GM23338 (cell line): ENCODE results near the gene PPFIBP1. TPM values are rescaled to one million over a fixed set of nuclear protein-coding genes. Genes with fewer than 3 reads are reported as not detected.

Experiments
- ATAC-seq: fragments of 200-7000 bp; cut with Tn5 transposase; 3 replicates; pipeline ENCODE4 v1.9.1; 2020
- DNase-seq: peaks from one replicate; pipeline ENCODE4 v3.0.0-alpha.2; 2015; ENCODE audit warnings: low spot score
- H2AFZ ChIP-seq: fragments of 200-600 bp; sonication (generic); 2 replicates; pipeline ENCODE4 v1.8.0; 2016; ENCODE audit warnings: antibody characterized with exemption, mild to moderate bottlenecking, moderate library complexity
- H3F3A ChIP-seq: fragments of 200-600 bp; sonication (generic); replicated peaks from 2 replicates; pipeline ENCODE4 v1.8.0; 2017; ENCODE audit warnings: antibody characterized with exemption, mixed run types, low read depth
- H3K27ac ChIP-seq: fragments of 200-600 bp; sonication (generic); 2 replicates; pipeline ENCODE4 v1.6.1; 2016; ENCODE audit warnings: low read depth
- H3K27me3 ChIP-seq: fragments of 200-600 bp; sonication (generic); 2 replicates; pipeline ENCODE4 v1.8.0; 2016; ENCODE audit warnings: mild to moderate bottlenecking, mixed run types, moderate library complexity; ENCODE audit not compliant: insufficient read depth
- H3K36me3 ChIP-seq: fragments of 200-600 bp; sonication (generic); 2 replicates; pipeline ENCODE4 v1.8.0; 2016; ENCODE audit warnings: mild to moderate bottlenecking; ENCODE audit not compliant: insufficient read depth
- H3K4me1 ChIP-seq: fragments of 200-600 bp; sonication (generic); 2 replicates; pipeline ENCODE4 v1.8.0; 2016; ENCODE audit warnings: mild to moderate bottlenecking, moderate library complexity; ENCODE audit not compliant: insufficient read depth
- H3K4me2 ChIP-seq: fragments of 200-600 bp; sonication (generic); 2 replicates; pipeline ENCODE4 v1.7.1; 2017; ENCODE audit warnings: mixed run types
- H3K4me3 ChIP-seq: fragments of 200-600 bp; sonication (generic); 2 replicates; pipeline ENCODE4 v1.6.1; 2016; ENCODE audit warnings: mixed run types
- H3K79me2 ChIP-seq: fragments of 200-600 bp; sonication (generic); replicated peaks from 2 replicates; pipeline ENCODE4 v1.8.0; 2017; ENCODE audit warnings: mild to moderate bottlenecking; ENCODE audit not compliant: insufficient read depth
- H3K9me2 ChIP-seq: fragments of 200-600 bp; sonication (generic); 2 replicates; pipeline ENCODE4 v1.8.0; 2017; ENCODE audit not compliant: insufficient read depth
- H4K20me1 ChIP-seq: fragments of 200-600 bp; sonication (generic); replicated peaks from 2 replicates; pipeline ENCODE4 v1.8.0; 2017; ENCODE audit warnings: mild to moderate bottlenecking; ENCODE audit not compliant: insufficient read depth
- H3K27ac Mint-ChIP-seq: 2 replicates; pipeline ENCODE4 v1.8.0; 2020; ENCODE audit warnings: inconsistent platforms, mild to moderate bottlenecking, moderate library complexity, mixed read lengths
- H3K27me3 Mint-ChIP-seq: 3 replicates; pipeline ENCODE4 v1.8.0; 2022; ENCODE audit warnings: low read depth, mild to moderate bottlenecking, moderate library complexity, mixed read lengths, inconsistent platforms; ENCODE audit not compliant: insufficient read depth, poor library complexity
- H3K36me3 Mint-ChIP-seq: 3 replicates; pipeline ENCODE4 v1.8.0; 2021; ENCODE audit warnings: low read depth, mild to moderate bottlenecking, inconsistent platforms, moderate library complexity, mixed read lengths
- H3K4me1 Mint-ChIP-seq: 3 replicates; pipeline ENCODE4 v1.8.0; 2020; ENCODE audit warnings: mild to moderate bottlenecking, inconsistent platforms, mixed read lengths
- H3K4me3 Mint-ChIP-seq: 3 replicates; pipeline ENCODE4 v1.8.0; 2021; ENCODE audit warnings: moderate library complexity, mild to moderate bottlenecking, inconsistent platforms, mixed read lengths
- H3K9me3 Mint-ChIP-seq: 3 replicates; pipeline ENCODE4 v1.8.0; 2020; ENCODE audit warnings: moderate library complexity, mild to moderate bottlenecking, inconsistent platforms, mixed read lengths
- CREB1 ChIP-seq: fragments of 250-450 bp; sonication (Bioruptor Pico); IDR thresholded peaks from 2 replicates; pipeline ENCODE4 v1.5.0; 2020; ENCODE audit warnings: low read depth, mild to moderate bottlenecking, moderate library complexity
- ETS1 ChIP-seq: IDR thresholded peaks from 2 replicates; pipeline ENCODE4 v1.6.1; 2016; ENCODE audit warnings: antibody characterized with exemption
- EZH2 ChIP-seq: fragments of 200-600 bp; sonication (generic); IDR thresholded peaks from one replicate; pipeline ENCODE4 v1.8.0; 2017; ENCODE audit warnings: antibody characterized with exemption, mild to moderate bottlenecking, low read depth; ENCODE audit not compliant: unreplicated experiment
- EZH2phosphoT487 ChIP-seq: fragments of 200-600 bp; sonication (generic); IDR thresholded peaks from one replicate; pipeline ENCODE4 v1.8.1; 2018; ENCODE audit warnings: antibody characterized with exemption; ENCODE audit not compliant: unreplicated experiment
- JUNB ChIP-seq: IDR thresholded peaks from one replicate; pipeline ENCODE4 v1.6.1; 2016; ENCODE audit warnings: antibody characterized with exemption; ENCODE audit not compliant: unreplicated experiment
- NANOG ChIP-seq: IDR thresholded peaks from 2 replicates; pipeline ENCODE4 v1.6.1; 2016; ENCODE audit warnings: antibody characterized with exemption, borderline replicate concordance
- POLR2AphosphoS5 ChIP-seq: IDR thresholded peaks from 2 replicates; pipeline ENCODE4 v1.6.1; 2016; ENCODE audit warnings: antibody characterized with exemption, low read depth
- REST ChIP-seq: IDR thresholded peaks from one replicate; pipeline ENCODE4 v1.6.1; 2018; ENCODE audit warnings: antibody characterized with exemption; ENCODE audit not compliant: unreplicated experiment
- STAT1 ChIP-seq: IDR thresholded peaks from one replicate; pipeline ENCODE4 v1.6.1; 2016; ENCODE audit warnings: antibody characterized with exemption; ENCODE audit not compliant: unreplicated experiment
- ZNF114 ChIP-seq: fragments of 250-450 bp; sonication (Bioruptor Pico); IDR thresholded peaks from 2 replicates; pipeline ENCODE4 v1.5.0; 2020; ENCODE audit warnings: mild to moderate bottlenecking, moderate library complexity
- ZNF331 ChIP-seq: fragments of 250-450 bp; sonication (Bioruptor Pico); IDR thresholded peaks from 2 replicates; pipeline ENCODE4 v1.5.0; 2020; ENCODE audit warnings: low read depth, mild to moderate bottlenecking, moderate library complexity
- ZNF462 ChIP-seq: fragments of 250-450 bp; sonication (Bioruptor Pico); IDR thresholded peaks from 2 replicates; pipeline ENCODE4 v1.5.0; 2020; ENCODE audit warnings: mild to moderate bottlenecking, moderate library complexity
- polyA plus RNA-seq: library from polyadenylated mRNA; unstranded; fragments of >200 nt; fragmentation: Nextera tagmentation; extraction: Ambion mirVana; gene quantifications from 2 replicates; pipeline ENCODE4 v1.2.1, GENCODE V29; 2016
- total RNA-seq: library from RNA; depleted of rRNA; stranded (reverse); fragments of >200 nt; shearing (Covaris generic); gene quantifications from 2 replicates; pipeline ENCODE4 v1.2.3, GENCODE V29; 2014
- TF ChIP-seq, protein P1 (sequence below), 2 experiments: fragments of 200-600 bp in 1 of 2; sonication (generic) in 1 of 2; conservative IDR thresholded peaks; 2 replicates each; pipeline versions ENCODE4 v1.5.1 to v1.6.1; 2016 to 2017; ENCODE audit warnings: antibody characterized with exemption in 2 of 2, low read depth in 2 of 2, mild to moderate bottlenecking in 2 of 2, moderate library complexity in 1 of 2

PPFIBP1 gene
- total and polyA plus RNA-seq, 2 experiments from 2014 or later = 33.2 to 41.9 TPM

- Histone ChIP-seq H3K4me1 (no peaks in the 10 kb centered on the region), H3K4me3 (no peak overlapping the region), H3K27me3 (no peaks in the 10 kb centered on the region), H3K27ac (no peak overlapping the region), H3K36me3 (peaks cover 4% of the 10 kb centered on the region; the same call in 1 of the 2 replicates), H4K20me1 (no peaks in the 10 kb centered on the region), H3K4me2 (no peak overlapping the region), H3K79me2 (no peaks in the 10 kb centered on the region), H3F3A (no peaks in the 10 kb centered on the region), H2AFZ (no peak overlapping the region), H3K9me2 (no peaks in the 10 kb centered on the region)
- no peak overlapping the region for H3K27ac Mint-ChIP-seq
- H3K4me3 Mint-ChIP-seq = no peak overlapping the region
- H3K27me3 Mint-ChIP-seq = no peaks in the 10 kb centered on the region
- H3K9me3 Mint-ChIP-seq = no peaks in the 10 kb centered on the region
- TF ChIP-seq ZNF331 (CRISPR knock-in tag) = no peak
- TF ChIP-seq ZNF462 (CRISPR knock-in tag) = no peak
- TF ChIP-seq NANOG = no peak
- no peak for TF ChIP-seq ZNF114
- no peak for TF ChIP-seq ETS1
- no peak for TF ChIP-seq JUNB
- TF ChIP-seq, protein P1, sequence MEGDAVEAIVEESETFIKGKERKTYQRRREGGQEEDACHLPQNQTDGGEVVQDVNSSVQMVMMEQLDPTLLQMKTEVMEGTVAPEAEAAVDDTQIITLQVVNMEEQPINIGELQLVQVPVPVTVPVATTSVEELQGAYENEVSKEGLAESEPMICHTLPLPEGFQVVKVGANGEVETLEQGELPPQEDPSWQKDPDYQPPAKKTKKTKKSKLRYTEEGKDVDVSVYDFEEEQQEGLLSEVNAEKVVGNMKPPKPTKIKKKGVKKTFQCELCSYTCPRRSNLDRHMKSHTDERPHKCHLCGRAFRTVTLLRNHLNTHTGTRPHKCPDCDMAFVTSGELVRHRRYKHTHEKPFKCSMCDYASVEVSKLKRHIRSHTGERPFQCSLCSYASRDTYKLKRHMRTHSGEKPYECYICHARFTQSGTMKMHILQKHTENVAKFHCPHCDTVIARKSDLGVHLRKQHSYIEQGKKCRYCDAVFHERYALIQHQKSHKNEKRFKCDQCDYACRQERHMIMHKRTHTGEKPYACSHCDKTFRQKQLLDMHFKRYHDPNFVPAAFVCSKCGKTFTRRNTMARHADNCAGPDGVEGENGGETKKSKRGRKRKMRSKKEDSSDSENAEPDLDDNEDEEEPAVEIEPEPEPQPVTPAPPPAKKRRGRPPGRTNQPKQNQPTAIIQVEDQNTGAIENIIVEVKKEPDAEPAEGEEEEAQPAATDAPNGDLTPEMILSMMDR (conservative IDR thresholded peaks at IDR 0.05; ENCODE audit: low read depth in 2 of 2) = no peak
- no peak for TF ChIP-seq EZH2phosphoT487
- TF ChIP-seq EZH2 = no peak
- no peak for TF ChIP-seq CREB1 (CRISPR knock-in tag)
- TF ChIP-seq POLR2AphosphoS5 = no peak
- no peak for TF ChIP-seq STAT1
- TF ChIP-seq REST = no peak
- H3K4me1 Mint-ChIP-seq = no peaks in the 10 kb centered on the region
- H3K36me3 Mint-ChIP-seq = peaks cover 6% of the 10 kb centered on the region; the same call in 2 of the 3 replicates
- ATAC-seq (no peak), DNase-seq (no peak)
These were observed 141.7 kb downstream of the PPFIBP1 start for GRCh38 chr12:27665704-27666103.
